GM21447 (cell line): Measurements from ENCODE around the gene ACTR5.
"Not testable (repeated sequence)": the region's sequence is repeated elsewhere in the genome, so short reads cannot be mapped to it uniquely, and the experiment has no call there.

Experiments used
- ATAC-seq: cut with Tn5 transposase; IDR thresholded peaks from one replicate; pipeline ENCODE4 v1.9.1; 2021; ENCODE audit not compliant: unreplicated experiment

The ACTR5 gene

GRCh38 chr20:38764567-38765318, 16.5 kb downstream of the ACTR5 start:
- no peak for ATAC-seq

- ATAC-seq, result no peak
These were observed 17.8 kb downstream of the ACTR5 start for GRCh38 chr20:38766071-38766470.

DNA sequence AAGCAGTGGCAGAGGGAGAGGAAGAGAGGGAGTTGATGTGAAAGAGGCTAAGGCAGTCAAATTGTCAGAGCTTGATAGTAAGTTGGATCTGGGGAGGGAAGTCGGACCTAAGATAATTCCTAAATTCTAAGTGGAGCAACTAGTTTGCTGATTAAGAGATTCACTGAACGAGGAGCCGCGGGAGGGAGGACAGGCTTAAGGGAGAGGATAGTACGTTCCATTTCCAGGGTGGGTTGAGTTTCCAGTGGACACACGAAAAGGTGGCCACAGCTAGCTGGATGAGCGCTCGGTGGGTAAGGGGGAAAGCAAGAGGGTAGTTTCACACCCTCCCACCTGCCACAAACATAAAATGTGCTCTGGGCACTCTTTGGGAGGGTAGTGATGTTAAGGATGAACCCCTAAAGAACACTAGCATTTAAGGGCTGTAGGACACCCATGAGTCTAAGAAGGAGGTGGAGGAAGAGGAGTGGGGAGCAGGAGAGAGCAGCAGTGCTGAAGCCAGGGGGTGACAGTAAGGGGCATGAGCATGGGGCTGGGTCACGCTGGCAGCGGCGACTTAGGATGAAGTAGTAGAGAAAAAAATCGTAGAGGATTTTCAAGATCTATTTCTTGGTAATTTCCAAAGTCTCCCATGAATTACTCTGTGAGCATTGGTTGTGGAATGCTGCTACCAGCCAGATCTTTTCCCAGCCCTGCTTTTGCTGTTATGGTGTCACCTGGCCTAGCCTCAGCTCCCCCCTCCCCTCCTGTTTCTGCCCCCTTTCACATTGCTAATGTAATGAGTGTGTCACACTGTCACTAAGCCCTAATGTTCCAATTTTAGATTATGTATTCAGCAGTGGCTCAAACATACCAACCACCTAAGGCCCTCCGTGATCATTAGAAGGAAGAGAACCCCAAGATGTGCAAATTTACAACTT, 21.4 kb downstream of the ACTR5 start:
- ATAC-seq, result no peak

- no peak for ATAC-seq
These were observed 22.3 kb downstream of the ACTR5 start for GRCh38 chr20:38770546-38770945.

GRCh38 chr20:38770970-38771369, 22.7 kb downstream of the ACTR5 start:
- no peak for ATAC-seq

GRCh38 chr20:38771621-38772020, 23.4 kb downstream of the ACTR5 start:
- no peak for ATAC-seq

- ATAC-seq, result no peak
These were observed 25.9 kb downstream of the ACTR5 start for GRCh38 chr20:38774167-38774566.

DNA sequence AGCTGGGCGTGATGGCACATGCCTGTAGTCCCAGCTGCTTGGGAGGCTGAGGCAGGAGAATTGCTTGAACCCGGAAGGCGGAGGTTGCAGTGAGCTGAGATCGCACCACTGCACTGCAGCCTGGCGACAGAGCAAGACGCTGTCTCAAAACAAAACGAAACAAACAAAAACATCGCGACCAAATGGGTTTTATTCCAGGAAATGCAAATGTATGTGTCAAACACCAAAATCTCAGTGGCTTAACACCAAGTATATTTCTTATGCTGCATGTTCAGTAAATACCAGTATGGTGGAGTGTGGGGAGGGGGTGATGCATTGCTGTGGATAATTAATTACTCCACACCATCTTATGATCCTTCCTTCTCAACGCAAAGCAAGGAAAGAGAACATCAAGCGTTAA, 28.1 kb downstream of the ACTR5 start:
- no peak for ATAC-seq

GRCh38 chr20:38779247-38780097, 31.2 kb downstream of the ACTR5 start:
- no peak for ATAC-seq

- no peak for ATAC-seq
These were observed 34.0 kb downstream of the ACTR5 start for GRCh38 chr20:38782275-38782674.

DNA sequence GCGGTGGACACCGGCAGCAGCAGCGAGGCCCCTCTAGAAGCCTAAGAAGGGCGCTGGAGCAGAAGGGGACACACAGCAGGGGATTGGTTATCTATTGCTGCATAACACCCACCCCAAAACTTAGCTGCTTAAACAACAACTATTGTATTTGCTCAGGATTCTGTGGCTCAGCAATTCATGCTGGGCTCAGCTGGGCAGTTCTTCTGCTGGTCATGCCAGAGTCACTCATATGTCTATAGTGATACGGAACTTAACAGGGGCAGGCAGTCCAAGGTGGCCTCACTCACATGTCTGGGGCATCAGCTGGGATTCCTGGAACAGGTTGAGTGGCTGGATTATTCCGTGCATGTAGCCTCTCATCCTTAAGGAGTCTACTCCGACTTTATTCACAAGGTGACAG, 39.6 kb downstream of the ACTR5 start:
- ATAC-seq, result no peak

DNA sequence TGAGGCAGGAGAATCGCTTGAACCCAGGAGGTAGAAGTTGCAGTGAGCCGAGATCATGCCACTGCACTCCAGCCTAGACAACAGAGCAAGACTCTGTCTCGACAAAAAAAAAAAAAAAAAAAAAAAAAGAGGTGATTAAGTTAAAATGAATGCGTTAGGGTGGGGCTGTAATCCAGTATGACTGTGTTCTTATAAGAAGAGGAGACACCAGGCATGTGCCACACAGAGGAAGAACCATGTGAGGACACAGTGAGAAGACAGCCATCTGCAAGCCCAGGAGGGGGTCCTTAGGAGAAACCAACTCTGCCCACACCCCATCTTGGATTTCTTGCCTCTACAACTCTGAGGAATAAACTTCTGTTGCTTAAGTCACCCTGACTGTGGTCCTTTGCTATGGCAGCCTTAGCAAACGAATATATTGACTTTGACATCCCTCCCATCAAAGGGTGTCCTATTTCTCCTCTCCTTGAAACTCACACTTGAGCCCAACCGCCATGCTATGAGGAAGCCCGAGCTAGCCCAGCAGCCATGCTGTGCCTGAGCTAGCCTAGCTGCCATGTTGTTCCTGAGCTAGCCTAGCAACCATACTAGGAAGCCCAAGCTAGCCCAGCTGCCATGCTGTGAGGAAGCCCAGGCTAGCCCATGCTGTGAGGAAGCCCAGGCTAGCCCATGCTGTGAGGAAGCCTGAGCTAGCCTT, 41.4 kb downstream of the ACTR5 start:
- no peak for ATAC-seq

GRCh38 chr20:38790200-38791053, 42.2 kb downstream of the ACTR5 start:
- no peak for ATAC-seq

DNA sequence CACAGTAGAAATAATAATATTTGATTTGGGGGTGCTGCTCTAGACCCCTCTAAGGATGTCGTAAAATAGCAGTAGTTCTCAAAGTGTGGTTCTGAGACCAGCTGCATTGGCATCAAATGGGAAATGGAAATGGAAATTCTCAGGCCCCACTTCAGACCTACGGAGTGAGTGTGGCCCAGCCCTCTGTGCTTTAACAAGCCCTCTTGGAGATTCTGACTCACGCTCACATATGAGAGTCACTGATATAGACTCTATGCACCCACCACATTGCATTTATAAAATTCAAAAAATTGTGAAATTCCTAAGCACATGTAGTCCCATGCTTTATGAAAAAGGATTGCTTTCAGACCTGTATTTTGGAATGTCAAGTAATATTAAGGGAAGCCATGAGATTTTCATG, 43.0 kb downstream of the ACTR5 start:
- no peak for ATAC-seq

DNA sequence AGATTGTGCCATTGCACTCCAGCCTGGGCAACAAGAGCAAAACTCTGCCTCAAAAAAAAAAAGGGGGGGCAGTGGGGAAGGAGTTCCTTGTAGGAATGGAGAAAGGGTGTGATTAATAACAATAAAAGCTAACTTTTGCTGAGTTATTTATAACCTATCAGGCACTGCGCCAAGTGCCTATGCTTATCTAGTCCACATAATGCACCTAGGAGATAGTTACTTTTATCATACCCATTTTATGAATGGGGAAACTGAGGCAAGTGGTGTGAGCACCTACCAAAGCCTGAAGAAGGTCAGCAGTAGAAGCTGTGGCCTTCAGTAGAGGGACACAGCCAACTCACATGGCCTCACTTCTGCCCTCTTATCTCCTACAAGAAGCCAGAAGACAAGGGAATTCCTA, 43.7 kb downstream of the ACTR5 start:
- no peak for ATAC-seq

DNA sequence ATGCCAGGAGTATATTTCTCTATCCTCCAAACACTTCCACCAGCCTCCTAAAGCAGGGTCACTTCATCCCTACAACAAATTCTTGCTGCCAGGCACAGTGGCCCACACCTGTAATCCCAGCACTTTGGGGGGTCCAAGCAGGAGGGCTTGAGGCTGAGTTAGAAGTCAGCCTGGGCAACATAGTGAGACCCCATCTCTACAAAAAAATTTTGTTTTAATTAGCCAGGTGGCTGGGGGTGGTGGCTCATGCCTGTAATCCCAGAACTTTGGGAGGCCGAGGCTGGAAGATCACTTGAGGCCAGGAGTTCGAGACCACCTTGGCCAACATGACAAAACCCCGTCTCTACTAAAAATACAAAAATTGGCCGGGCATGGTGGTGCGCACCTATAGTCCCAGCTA, 45.8 kb downstream of the ACTR5 start:
- not testable (repeated sequence) for ATAC-seq

GRCh38 chr20:38798266-38798665, 50.0 kb downstream of the ACTR5 start:
- ATAC-seq, result no peak

DNA sequence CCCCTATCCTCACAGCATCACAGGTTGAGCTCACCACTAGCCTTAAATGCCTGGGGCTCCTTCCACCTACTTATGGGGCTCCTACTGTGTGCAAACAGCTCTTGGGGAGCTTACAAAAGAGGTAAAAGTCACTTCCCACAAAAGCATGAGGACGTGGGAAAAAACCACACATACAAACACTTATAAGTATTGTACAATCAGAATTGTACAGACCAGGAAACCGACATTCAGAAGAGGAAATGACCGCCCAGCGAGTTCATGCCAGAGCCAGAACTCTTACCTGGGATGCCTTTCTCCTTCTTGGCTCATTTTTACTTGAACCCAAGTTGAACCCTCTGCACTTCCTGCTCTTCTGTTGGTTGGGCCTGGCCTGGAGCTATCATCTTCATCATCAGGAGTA, 50.9 kb downstream of the ACTR5 start:
- ATAC-seq, result no peak

GRCh38 chr20:38800882-38801281, 52.6 kb downstream of the ACTR5 start:
- ATAC-seq, result no peak

DNA sequence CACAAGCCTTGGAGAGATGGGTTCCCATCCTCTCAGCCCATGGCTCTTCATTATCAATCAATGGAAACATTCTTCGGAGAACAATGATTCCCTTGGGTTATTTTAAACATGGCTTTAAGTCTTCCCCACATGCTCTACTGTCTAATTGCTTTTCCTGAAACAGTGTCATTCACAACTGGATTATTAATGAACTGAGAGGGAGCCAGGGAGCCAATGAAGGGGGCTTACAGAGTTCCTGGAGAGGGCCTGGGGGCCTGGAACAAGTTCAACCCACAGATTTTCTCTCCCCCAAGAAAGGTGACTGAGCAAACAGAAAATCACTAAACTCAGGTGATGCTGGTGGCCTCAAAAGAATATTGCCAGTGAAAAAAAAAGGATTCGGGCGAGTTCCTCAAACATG, 56.0 kb downstream of the ACTR5 start:
- no peak for ATAC-seq
